ENCODE measurements around the gene SCARF2.
A peak's percentile ranks its signal among the peaks of the same experiment; 100 is the strongest.
"Not testable (repeated sequence)": the region's sequence is repeated elsewhere in the genome, so short reads cannot be mapped to it uniquely, and the experiment has no call there.

SCARF2 gene

DNA sequence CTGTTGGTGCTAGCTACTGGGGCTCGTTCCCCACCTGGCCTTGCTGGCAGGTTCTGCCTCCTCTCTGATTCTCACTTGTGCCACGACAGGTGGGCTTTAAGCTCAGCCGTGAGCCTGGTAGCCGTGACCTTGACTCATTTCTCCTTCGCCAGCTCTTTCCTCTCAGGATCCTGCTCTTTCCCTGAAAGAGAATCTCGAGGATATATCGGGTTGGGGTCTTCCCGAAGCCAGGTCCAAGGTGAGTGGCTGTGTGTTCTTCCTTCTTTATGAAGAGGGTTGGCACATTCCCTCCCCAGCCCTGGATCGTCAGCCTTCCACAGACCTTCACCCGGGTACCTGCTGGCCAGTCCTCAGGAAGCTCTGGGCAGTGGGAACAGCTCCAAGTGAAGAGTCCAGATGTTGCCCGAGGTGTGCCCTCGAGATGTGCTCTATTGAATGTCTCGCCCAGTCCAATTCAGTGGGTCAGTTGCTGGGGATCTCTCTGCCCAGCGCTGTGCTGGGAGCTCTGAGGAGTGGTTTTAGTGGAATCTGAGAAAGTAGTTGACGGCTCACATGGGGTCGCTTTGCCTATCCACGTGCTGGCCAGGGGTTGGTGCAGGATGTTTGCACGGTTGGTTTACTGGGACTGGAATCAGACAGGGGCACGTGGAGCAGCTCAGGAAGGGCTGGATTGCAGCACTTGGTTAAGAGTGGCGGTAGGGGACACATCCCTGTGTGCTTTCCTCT is 42.3 kb downstream of the SCARF2 start:
- DNase-seq (ENCODE audit: low read depth in 2 of 2): no peak

DNA sequence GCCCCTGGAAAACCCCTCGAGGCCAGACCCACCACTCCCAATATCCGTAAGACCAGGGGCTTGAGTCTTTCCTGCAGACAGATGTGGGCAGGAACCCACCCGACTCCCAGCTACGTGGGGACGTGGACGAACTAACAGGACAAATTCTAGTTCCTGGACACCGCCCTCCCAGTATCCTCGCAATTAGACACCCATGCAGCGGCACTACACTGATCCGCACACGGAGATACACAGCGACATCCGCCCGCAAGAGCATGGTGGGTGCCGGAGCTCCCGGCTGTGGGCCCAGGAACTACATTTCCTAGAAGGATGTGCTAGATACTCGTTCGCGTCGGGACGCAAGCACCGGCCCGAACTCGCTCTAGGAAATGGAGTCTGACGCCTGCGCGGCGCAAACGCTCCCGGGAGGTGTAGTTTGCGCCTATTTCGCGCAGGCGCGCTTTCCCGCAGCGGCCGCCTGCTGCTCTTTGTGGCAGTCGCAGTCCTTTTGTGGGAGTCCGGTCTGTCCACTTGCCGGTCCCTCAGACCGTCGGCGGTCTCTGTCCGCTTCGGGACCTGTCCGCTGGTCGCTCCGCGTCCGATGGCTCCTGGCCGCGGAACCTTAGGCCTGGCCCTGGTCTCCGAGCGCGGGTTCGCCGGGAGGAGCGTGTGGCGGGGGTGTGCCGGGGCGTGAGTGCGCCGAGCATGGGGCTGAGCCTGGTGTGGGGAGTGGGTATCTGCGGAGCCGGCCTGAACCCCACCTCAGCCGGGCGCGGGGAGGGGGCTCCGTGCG is 43.7 kb downstream of the SCARF2 start, which contains the start of gene ZNF74:
ZNF74 (plus strand) TSS at position 447 of the 772 bp plus-strand sequence. CDS start 478 bp downstream, outside the sequence.
- peak; percentile 64 to 78 for DNase-seq (ENCODE audit: low read depth in 2 of 2)

DNA sequence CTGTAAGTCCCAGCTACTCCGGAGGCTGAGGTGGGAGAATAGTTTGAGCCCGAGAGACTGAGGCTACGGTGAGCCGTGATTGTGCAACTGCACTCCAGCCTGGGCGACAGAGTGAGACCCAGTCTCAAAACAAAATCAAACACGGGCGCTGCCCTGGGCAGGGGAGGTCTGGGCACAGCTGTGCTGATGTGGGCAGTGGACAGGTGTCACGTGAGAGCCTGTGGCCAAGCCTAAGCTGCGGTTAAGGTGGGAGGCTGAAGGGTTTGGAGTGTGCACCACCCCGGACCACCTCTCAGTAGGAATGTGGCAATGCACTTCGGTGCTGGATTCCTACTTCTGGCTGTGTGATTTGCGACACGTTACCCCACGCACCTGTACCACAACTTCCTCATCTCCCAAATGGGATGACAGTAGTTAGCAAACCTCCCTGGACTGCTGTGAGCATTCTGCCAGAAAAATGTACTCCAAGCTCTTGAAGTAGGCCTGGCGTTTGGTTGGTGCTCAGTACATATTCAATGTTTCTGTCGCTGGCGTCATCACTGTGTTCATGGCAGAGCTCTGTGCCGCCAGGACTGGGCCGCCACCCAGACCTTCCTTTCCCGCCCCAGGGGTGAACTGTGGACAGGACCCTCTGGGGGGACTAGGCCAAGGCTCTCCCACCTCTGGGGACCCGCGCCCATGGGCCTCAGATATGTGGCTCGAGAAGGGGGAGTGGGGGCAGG is 44.5 kb downstream of the SCARF2 start:
- no peak for DNase-seq (ENCODE audit: low read depth in 2 of 2)

DNA sequence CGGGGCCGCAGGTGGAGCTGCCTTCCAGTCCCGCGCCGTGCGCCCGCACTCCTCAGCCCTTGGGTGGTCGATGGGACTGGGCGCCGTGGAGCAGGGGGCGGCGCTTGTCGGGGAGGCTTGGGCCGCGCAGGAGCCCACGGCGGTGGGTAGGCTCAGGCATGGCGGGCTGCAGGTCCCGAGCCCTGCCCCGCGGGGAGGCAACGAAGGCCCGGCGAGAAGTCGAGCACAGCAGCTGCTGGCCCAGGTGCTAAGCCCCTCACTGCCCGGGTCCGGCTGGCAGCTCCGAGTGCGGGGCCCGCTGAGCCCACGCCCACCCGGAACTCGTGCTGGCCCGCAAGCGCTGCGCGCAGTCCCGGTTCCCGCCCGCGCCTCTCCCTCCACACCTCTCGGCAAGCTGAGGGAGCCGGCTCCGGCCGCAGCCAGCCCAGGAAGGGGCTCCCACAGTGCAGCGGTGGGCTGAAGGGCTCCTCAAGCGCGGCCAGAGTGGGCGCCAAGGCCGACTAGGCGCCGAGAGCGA is 45.2 kb downstream of the SCARF2 start:
- DNase-seq (ENCODE audit: low read depth in 2 of 2): not testable (repeated sequence)

DNA sequence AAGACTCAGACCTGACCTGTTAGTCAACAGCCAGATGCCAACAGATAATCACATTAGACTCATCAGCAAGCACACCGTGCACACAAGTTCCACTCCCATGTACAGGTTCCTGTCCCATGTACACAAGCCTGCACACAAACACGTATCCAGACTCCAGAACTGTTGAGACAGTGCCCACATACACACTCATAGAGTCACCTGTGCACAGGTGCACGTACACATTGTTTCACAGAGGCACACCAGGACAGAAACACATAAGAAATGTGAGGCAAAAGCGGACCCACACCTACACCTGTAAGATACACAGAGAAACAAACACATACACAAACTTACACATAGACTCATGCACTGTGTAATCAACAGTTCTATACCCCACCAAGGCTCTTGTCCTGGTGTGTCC is 46.4 kb downstream of the SCARF2 start:
- no peak for DNase-seq (ENCODE audit: low read depth in 2 of 2)

DNA sequence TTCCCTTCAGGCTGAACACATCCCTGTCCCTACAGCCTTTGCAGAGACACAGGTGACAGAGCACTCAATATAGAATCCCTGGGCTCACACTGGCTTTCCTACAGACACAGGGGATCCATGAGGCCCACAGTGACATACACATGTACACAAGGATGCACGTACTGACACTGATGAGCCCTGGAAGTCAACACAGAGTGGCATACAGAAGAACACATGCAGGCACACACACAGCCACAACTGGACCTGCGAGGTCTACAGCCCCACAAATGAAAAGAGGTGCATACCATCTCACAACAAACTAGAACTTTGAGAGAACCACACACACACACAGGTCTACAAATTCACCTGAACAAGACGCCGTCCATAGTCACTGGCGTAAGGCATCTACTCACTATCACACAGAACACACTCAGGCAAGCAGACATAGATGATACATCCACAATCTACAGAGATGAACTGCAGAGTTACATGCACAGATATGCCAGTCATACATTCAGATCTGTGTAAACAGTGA is 47.2 kb downstream of the SCARF2 start:
- DNase-seq (ENCODE audit: low read depth in 2 of 2): no peak

DNA sequence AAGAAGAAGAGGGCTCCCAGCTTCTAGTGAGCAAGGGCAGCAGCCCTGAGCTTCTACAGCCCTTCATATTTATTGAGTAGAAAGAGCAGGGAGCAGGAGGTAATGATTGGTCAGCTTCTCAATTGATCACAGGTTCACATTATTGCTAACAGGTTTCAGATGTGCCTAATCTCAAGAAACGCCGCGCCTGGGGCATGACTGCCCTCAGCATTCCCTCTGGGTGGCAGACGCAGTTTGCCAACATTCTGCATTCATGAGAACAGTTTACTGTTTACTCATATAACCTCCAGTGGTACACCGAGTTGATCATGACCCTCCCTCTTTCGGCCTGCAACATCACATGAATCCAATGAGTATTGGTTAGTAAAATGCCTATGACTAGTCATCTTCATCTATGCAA is 48.3 kb downstream of the SCARF2 start:
- no peak for DNase-seq (ENCODE audit: low read depth in 2 of 2)

DNA sequence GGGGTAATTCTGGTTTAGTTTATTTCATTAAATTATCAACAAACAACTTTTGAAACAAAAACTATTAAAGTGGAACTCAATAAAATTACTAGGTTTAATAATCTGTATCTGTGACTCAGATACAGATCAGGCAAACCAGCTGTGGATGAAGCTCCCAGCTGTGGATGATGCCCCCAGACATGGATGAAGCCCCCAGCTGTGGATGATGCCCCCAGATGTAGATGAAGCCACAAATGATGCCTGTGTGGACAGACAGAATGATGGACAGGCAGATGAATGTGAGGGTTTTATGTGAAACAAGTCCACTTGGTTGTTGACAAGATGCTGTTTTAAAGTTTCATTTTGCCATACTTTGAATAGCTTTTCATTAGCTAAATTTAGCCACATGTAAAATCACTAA is 49.4 kb downstream of the SCARF2 start:
- no peak for DNase-seq (ENCODE audit: low read depth in 2 of 2)

DNA sequence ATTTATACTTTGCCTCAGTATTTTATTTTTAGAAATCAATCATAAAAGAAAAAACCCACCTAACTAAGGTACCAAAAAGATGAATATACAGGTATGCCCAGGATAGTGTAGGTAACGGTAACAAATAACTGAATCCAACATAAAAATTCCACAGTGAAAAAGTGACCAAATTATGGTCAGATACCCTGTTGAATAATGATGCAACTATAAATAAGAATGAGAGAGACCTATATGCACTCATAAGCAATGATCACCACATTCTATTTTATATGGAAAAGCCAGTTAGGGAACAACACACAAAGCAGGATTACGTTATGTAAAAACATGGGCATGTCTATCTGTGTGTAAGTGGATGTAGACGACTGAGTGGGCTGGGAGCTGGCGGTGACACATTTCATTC is 50.7 kb downstream of the SCARF2 start:
- DNase-seq (ENCODE audit: low read depth in 2 of 2): no peak

DNA sequence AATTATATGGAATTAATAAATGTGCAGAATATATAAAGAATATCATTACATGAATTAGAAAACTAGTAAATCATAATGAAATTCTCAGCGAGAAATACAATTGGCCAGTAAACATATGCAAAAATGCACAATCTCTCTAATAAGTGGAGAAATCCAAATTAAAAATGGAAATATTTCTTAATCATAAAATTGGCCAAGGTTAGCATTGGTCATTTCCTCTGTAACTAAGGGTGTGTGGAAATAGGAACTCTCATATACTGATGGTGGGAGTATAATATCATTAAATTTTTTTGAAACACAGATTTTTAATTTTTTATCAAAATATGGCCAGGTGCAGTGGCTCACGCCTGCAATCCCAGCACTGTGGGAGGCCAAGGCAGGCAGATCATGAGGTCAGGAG is 51.3 kb downstream of the SCARF2 start:
- DNase-seq (ENCODE audit: low read depth in 2 of 2): no peak

DNA sequence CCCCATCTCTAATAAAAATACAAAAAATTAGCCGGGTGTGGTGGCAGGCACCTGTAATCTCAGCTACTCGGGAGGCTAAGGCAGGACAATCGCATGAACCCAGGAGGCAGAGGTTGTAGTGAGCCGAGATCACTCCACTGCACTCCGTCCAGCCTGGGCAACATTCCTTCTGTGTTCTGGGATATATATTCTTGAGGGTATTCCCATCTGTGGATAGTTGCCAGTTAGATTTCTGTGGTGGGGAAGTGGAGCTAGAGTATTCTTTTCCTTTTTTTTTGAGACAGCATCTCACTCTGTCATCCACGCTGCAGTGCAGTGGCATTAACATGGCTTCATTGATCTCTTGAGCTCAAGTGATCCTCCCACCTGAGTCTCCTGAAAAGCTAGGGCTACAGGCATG is 52.8 kb downstream of the SCARF2 start:
- no peak for DNase-seq (ENCODE audit: low read depth in 2 of 2)

DNA sequence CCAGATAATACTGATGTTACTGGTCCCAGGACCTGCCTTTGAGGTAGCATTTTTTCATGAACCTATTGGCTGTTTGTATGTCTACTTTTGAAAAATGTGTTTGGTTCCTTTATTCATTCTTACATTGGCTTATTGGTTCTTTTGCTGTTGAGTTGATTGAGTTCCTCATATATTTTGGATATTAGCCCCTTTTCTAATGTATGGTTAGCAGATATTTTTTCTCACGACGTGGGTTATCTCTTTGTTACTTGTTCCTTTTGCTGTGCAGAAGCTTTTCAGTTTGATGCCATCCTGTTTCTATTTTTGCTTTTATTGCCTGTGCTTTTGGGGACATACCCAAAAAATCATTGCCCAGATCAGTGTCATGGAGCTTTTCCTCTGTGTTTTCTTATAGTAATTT is 53.5 kb downstream of the SCARF2 start:
- no peak for DNase-seq (ENCODE audit: low read depth in 2 of 2)

DNA sequence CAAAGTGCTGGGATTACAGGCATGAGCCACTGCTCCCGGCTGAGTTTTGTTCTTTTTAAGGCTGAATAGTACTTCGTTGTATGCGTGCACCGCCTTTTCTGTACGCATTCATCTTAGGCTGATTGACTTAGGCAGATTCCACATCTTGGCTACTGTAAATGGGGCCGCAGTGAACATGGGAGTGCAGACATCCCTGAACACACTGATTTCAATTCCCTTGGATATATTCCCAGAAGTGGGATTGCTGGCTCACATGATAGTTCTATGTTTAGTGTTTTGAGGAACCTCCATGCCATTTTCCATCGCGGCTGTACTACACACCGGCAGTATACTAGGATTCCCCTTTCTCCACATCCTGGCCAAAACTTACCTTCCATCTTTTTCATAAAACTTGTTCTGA is 54.1 kb downstream of the SCARF2 start:
- no peak for DNase-seq (ENCODE audit: low read depth in 2 of 2)

DNA sequence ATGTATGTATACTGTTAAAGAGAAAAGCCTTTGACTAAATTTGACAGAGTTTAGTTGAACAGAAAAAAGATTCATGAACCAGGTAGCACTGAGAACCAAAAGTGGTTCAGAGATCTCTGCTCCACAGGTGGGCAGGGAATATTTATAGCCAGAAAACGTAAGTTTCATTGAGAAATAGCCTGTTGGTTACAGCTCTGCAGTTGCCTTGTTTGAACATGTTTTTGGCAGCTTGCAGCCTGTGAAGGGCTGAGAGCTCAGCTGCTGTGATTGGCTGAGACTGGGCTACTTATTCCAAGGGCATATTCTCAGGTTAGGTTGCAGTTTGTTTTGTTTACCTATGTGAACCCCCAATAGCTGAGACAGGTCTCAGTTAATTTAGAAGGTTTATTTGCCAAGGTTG is 57.1 kb downstream of the SCARF2 start:
- no peak for DNase-seq (ENCODE audit: low read depth in 2 of 2)

DNA sequence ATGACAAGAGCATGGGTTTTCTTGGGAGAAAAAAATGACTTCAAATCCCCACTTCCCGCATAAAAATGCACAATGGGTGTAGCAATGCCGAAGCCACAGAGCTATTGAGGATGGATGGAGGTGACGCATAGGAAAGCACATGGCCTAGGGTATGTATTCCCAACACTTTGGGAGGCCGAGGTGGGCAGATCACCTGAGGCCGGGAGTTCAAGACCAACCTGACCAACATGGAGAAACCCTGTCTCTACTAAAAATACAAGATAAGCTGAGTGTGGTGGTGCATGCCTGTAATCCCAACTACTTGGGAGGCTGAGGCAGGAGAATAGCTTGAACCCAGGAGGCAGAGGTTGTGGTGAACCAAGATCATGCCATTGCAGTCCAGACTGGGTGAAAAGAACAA is 58.9 kb downstream of the SCARF2 start:
- not testable (repeated sequence) for DNase-seq (ENCODE audit: low read depth in 2 of 2)

DNA sequence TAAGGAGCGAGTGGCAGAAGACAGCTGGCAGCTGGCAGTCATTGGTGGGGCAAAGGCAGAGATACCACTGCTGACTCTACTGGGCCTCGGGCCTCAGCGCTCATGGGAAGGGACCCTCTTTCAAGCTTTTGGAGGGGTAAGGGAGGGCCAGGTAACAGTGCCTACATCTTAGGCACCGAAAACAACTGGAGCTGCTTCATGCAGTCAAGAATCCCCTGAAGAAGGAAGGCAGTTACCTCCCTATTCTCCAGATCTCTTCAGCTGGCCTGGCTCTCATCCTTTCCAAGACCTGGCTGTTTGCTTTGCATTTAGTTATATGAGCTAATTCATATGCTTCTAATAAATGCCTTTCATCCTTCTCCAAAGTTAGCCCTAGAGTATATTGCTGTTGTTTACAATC is 59.5 kb downstream of the SCARF2 start:
- DNase-seq (ENCODE audit: low read depth in 2 of 2): no peak

DNA sequence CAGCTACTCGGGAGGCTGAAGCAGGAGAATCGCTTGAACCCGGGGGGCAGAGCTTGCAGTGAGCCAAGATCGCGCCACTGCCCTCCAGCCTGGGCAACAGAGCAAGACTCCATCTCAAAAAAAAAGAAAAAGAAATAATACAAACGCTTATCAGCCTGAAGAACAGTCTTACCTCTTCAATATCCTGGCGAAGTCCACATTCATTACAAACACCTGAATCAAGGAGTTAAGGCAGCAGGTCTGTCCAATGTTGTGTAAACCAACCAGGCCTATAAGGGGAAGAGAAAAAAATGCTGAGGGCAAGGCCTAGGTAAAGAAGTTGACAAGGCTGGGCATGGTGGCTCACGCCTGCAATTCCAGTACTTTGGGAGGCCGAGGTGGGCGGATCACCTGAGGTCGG is 60.6 kb downstream of the SCARF2 start:
- not testable (repeated sequence) for DNase-seq (ENCODE audit: low read depth in 2 of 2)

DNA sequence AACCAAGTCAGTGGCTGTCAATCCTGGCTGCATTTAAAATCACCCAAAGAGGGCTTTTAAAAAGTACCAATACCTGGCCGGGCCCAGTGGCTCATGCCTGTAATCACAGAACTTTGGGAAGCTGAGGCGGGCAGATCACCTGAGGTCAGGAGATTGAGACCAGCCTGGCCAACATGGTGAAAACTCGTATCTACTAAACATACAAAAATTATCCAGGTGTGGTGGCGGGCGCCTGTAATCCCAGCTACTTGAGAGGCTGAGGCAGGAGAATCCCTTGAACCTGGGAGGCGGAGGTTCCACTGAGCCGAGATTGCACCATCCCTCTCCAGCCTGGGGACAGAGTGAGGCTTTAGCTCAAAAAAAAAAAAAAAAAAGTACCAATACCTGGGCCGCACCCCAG is 61.3 kb downstream of the SCARF2 start:
- not testable (repeated sequence) for DNase-seq (ENCODE audit: low read depth in 2 of 2)

All from stimulated activated CD4-positive, alpha-beta T cell treated with anti-CD3 and anti-CD28 coated beads, Interleukin-4, amount 100 ng/mL, for 48 hours (primary cell).